WTC11 (cell line): ENCODE data around the gene DNAJC2. TPM values are rescaled to one million over a fixed set of nuclear protein-coding genes. Genes with fewer than 3 reads are reported as not detected.

Source experiments
- ATAC-seq: fragments of 200-7000 bp; cut with Tn5 transposase; 2 replicates; pipeline ENCODE4 v1.10.0; 2021; ENCODE audit warnings: mild to moderate bottlenecking, moderate library complexity
- CTCF ChIA-PET: fragments of 300-600 bp; sonication (Branson Sonifier 250); formaldehyde crosslinking; loops from one replicate; lab custom pipeline; 2021; ENCODE audit warnings: antibody characterized with exemption; lab: Charles Lee
- POLR2A ChIA-PET: fragments of 350-600 bp; sonication (Branson Sonifier 250); formaldehyde crosslinking; loops from one replicate; lab custom pipeline; 2021; ENCODE audit warnings: antibody characterized with exemption; lab: Charles Lee
- DNase-seq: peaks from one replicate; pipeline ENCODE4 v3.0.0; 2021; ENCODE audit warnings: low spot score
- H3K27ac Mint-ChIP-seq: 2 replicates; pipeline ENCODE4 v1.8.0; 2021; ENCODE audit warnings: mixed read lengths
- H3K27me3 Mint-ChIP-seq: 2 replicates; pipeline ENCODE4 v1.8.0; 2021; ENCODE audit warnings: low read depth, mild to moderate bottlenecking, moderate library complexity, mixed read lengths
- H3K36me3 Mint-ChIP-seq: 2 replicates; pipeline ENCODE4 v1.8.0; 2021; ENCODE audit warnings: mixed read lengths
- H3K4me1 Mint-ChIP-seq: 2 replicates; pipeline ENCODE4 v1.8.0; 2022; ENCODE audit warnings: mixed read lengths
- H3K4me3 Mint-ChIP-seq: 2 replicates; pipeline ENCODE4 v1.8.0; 2021; ENCODE audit warnings: mild to moderate bottlenecking, moderate library complexity, mixed read lengths
- H3K9me3 Mint-ChIP-seq: 2 replicates; pipeline ENCODE4 v1.8.0; 2021; ENCODE audit warnings: mixed read lengths
- CREM ChIP-seq: sonication (generic); formaldehyde crosslinking; IDR thresholded peaks from 2 replicates; pipeline ENCODE4 v1.8.1; 2022; ENCODE audit warnings: mild to moderate bottlenecking, missing genetic modification reagents, moderate library complexity
- ETV6 ChIP-seq: sonication (generic); formaldehyde crosslinking; IDR thresholded peaks from 2 replicates; pipeline ENCODE4 v1.8.1; 2022; ENCODE audit warnings: mild to moderate bottlenecking, missing genetic modification reagents
- GTF2I ChIP-seq: fragments of 250-450 bp; sonication (Bioruptor Pico); conservative IDR thresholded peaks from 2 replicates; pipeline ENCODE4 v1.4.0; 2021; ENCODE audit warnings: mild to moderate bottlenecking
- JUN ChIP-seq: sonication (generic); formaldehyde crosslinking; IDR thresholded peaks from 2 replicates; pipeline ENCODE4 v1.8.0; 2023; ENCODE audit warnings: mild to moderate bottlenecking, missing genetic modification reagents
- KAT7 ChIP-seq: sonication (generic); formaldehyde crosslinking; IDR thresholded peaks from 2 replicates; pipeline ENCODE4 v1.8.1; 2023; ENCODE audit warnings: missing genetic modification reagents, mild to moderate bottlenecking, borderline replicate concordance
- MYBL2 ChIP-seq: sonication (generic); formaldehyde crosslinking; IDR thresholded peaks from 2 replicates; pipeline ENCODE4 v1.8.1; 2023; ENCODE audit warnings: mild to moderate bottlenecking, moderate library complexity, missing genetic modification reagents
- NFE2L1 ChIP-seq: sonication (generic); formaldehyde crosslinking; IDR thresholded peaks from 2 replicates; pipeline ENCODE4 v1.8.1; 2023; ENCODE audit warnings: missing genetic modification reagents
- NR1H2 ChIP-seq: sonication (generic); formaldehyde crosslinking; IDR thresholded peaks from 2 replicates; pipeline ENCODE4 v1.9.0; 2021; ENCODE audit warnings: mild to moderate bottlenecking, moderate library complexity, missing genetic modification reagents
- RELA ChIP-seq: sonication (generic); formaldehyde crosslinking; IDR thresholded peaks from 2 replicates; pipeline ENCODE4 v1.8.1; 2022; ENCODE audit warnings: missing genetic modification reagents, mild to moderate bottlenecking, borderline replicate concordance
- RORB ChIP-seq: fragments of 250-450 bp; sonication (Bioruptor Pico); IDR thresholded peaks from 2 replicates; pipeline ENCODE4 v1.9.0; 2021; ENCODE audit warnings: mild to moderate bottlenecking
- TEAD1 ChIP-seq: sonication (generic); formaldehyde crosslinking; IDR thresholded peaks from 2 replicates; pipeline ENCODE4 v1.8.0; 2022; ENCODE audit warnings: mild to moderate bottlenecking, missing genetic modification reagents
- TEAD4 ChIP-seq: sonication (generic); formaldehyde crosslinking; IDR thresholded peaks from 2 replicates; pipeline ENCODE4 v1.8.0; 2022; ENCODE audit warnings: mild to moderate bottlenecking, missing genetic modification reagents
- ZBTB21 ChIP-seq: sonication (generic); formaldehyde crosslinking; IDR thresholded peaks from 2 replicates; pipeline ENCODE4 v1.8.1; 2023; ENCODE audit warnings: mild to moderate bottlenecking, missing genetic modification reagents, borderline replicate concordance
- ZNF232 ChIP-seq: sonication (generic); formaldehyde crosslinking; IDR thresholded peaks from 2 replicates; pipeline ENCODE4 v1.8.0; 2022; ENCODE audit warnings: mild to moderate bottlenecking, missing genetic modification reagents
- total RNA-seq: library from RNA; stranded (reverse); gene quantifications from 3 replicates; pipeline ENCODE4 v1.2.3, GENCODE V29; 2021
- TF ChIP-seq, protein P1 (sequence below): fragments of 250-450 bp; sonication (Bioruptor Pico); IDR thresholded peaks from 2 replicates; pipeline ENCODE4 v1.9.0; 2021; ENCODE audit warnings: mild to moderate bottlenecking
- TF ChIP-seq, protein P2 (sequence below): sonication (generic); formaldehyde crosslinking; IDR thresholded peaks from 2 replicates; pipeline ENCODE4 v1.8.1; 2022; ENCODE audit warnings: low read depth, mild to moderate bottlenecking, moderate library complexity, missing genetic modification reagents, borderline replicate concordance
- TF ChIP-seq, protein P3 (sequence below): fragments of 250-450 bp; sonication (Bioruptor Pico); IDR thresholded peaks from 2 replicates; pipeline ENCODE4 v2.1.2; 2022; ENCODE audit warnings: mild to moderate bottlenecking, moderate library complexity
- TF ChIP-seq, protein P4 (sequence below): sonication (generic); formaldehyde crosslinking; IDR thresholded peaks from 2 replicates; pipeline ENCODE4 v1.8.0; 2022; ENCODE audit warnings: mild to moderate bottlenecking, missing genetic modification reagents
- TF ChIP-seq, protein P5 (sequence below): sonication (generic); formaldehyde crosslinking; IDR thresholded peaks from 2 replicates; pipeline ENCODE4 v1.8.1; 2022; ENCODE audit warnings: mild to moderate bottlenecking, moderate library complexity, missing genetic modification reagents
- TF ChIP-seq, protein P6 (sequence below): fragments of 250-450 bp; sonication (Bioruptor Pico); IDR thresholded peaks from 2 replicates; pipeline ENCODE4 v1.9.0; 2021; ENCODE audit warnings: moderate library complexity, mild to moderate bottlenecking, inconsistent platforms, borderline replicate concordance
- TF ChIP-seq, protein P7 (sequence below): fragments of 250-450 bp; sonication (Bioruptor Pico); IDR thresholded peaks from 2 replicates; pipeline ENCODE4 v1.9.0; 2021; ENCODE audit warnings: mild to moderate bottlenecking
- TF ChIP-seq, protein P8 (sequence below): sonication (generic); formaldehyde crosslinking; IDR thresholded peaks from 2 replicates; pipeline ENCODE4 v1.8.1; 2023; ENCODE audit warnings: mild to moderate bottlenecking, missing genetic modification reagents, moderate library complexity
- TF ChIP-seq, protein P9 (sequence below): fragments of 200-600 bp; IDR thresholded peaks from 2 replicates; pipeline ENCODE4 v1.8.0; 2022; ENCODE audit warnings: antibody characterized with exemption

Gene DNAJC2
- total RNA-seq, 1 experiment from 2014 or later, result 39.7 TPM

DNA sequence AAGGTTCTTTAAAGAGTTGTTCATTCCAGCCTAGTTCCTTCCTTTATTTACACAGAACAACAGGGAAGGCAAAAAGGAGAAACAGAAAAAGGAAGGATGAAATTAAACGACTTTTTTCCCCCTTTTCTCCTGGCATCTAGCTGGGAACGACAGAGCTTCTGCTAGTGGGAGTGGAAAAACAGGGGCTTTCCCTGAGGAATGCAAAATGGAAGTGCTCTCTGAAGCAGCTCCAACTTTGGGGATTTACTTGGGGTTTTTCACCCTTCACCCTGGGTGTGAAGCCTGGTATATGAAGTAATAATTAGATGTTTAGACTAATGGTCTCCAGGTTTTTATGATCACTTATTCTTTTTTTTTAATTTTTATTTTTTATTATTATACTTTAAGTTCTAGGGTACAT lies 43.1 kb downstream of the DNAJC2 start:
- Mint-ChIP-seq H3K4me1 (peaks cover 17% of the 10 kb centered on the region), H3K4me3 (no peak overlapping the region), H3K27me3 (no peaks in the 10 kb centered on the region; the same call in 1 of the 2 replicates), H3K36me3 (peaks cover 58% of the 10 kb centered on the region), H3K9me3 (no peaks in the 10 kb centered on the region), H3K27ac (no peak overlapping the region)
- DNase-seq, result no peak
- ChIA-PET CTCF (no interaction called here), POLR2A (no interaction called here)
- no peak for TF ChIP-seq GTF2I (CRISPR knock-in tag)
- TF ChIP-seq TEAD4 (CRISPR knock-in tag), result no peak
- TF ChIP-seq, protein P1, sequence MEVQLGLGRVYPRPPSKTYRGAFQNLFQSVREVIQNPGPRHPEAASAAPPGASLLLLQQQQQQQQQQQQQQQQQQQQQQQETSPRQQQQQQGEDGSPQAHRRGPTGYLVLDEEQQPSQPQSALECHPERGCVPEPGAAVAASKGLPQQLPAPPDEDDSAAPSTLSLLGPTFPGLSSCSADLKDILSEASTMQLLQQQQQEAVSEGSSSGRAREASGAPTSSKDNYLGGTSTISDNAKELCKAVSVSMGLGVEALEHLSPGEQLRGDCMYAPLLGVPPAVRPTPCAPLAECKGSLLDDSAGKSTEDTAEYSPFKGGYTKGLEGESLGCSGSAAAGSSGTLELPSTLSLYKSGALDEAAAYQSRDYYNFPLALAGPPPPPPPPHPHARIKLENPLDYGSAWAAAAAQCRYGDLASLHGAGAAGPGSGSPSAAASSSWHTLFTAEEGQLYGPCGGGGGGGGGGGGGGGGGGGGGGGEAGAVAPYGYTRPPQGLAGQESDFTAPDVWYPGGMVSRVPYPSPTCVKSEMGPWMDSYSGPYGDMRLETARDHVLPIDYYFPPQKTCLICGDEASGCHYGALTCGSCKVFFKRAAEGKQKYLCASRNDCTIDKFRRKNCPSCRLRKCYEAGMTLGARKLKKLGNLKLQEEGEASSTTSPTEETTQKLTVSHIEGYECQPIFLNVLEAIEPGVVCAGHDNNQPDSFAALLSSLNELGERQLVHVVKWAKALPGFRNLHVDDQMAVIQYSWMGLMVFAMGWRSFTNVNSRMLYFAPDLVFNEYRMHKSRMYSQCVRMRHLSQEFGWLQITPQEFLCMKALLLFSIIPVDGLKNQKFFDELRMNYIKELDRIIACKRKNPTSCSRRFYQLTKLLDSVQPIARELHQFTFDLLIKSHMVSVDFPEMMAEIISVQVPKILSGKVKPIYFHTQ (CRISPR knock-in tag), result no peak
- ATAC-seq, result no peak

DNA sequence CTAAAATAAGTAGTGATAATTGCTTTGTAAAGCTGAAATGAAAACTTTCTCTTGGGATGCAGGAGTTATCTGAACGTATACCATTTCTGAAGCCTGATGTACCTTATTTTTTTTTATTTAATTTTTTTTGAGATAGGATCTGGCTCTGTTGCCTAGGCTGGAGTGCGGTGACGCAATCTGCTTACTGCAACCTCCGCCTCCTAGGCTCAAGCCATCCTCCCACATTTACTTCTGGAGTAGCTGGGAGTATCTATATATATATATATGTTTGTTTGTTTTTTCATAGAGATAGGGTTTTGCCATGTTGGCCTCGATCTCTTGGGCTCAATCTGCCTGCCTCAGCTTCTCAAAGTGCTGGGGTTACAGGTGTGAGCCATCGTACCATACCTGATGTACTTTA lies 44.9 kb downstream of the DNAJC2 start:
- Mint-ChIP-seq H3K36me3 (peaks cover 48% of the 10 kb centered on the region), H3K27ac (no peak overlapping the region), H3K27me3 (no peaks in the 10 kb centered on the region; the same call in 1 of the 2 replicates), H3K4me3 (no peak overlapping the region), H3K9me3 (no peaks in the 10 kb centered on the region), H3K4me1 (peaks cover 17% of the 10 kb centered on the region)
- CTCF ChIA-PET, result no interaction called here
- TF ChIP-seq, protein P2, sequence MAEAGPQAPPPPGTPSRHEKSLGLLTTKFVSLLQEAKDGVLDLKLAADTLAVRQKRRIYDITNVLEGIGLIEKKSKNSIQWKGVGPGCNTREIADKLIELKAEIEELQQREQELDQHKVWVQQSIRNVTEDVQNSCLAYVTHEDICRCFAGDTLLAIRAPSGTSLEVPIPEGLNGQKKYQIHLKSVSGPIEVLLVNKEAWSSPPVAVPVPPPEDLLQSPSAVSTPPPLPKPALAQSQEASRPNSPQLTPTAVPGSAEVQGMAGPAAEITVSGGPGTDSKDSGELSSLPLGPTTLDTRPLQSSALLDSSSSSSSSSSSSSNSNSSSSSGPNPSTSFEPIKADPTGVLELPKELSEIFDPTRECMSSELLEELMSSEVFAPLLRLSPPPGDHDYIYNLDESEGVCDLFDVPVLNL, result no peak
- TF ChIP-seq NFE2L1 (no peak), ZBTB21 (no peak), RELA (CRISPR knock-in tag) (no peak), RORB (no peak)
- TF ChIP-seq, protein P3, sequence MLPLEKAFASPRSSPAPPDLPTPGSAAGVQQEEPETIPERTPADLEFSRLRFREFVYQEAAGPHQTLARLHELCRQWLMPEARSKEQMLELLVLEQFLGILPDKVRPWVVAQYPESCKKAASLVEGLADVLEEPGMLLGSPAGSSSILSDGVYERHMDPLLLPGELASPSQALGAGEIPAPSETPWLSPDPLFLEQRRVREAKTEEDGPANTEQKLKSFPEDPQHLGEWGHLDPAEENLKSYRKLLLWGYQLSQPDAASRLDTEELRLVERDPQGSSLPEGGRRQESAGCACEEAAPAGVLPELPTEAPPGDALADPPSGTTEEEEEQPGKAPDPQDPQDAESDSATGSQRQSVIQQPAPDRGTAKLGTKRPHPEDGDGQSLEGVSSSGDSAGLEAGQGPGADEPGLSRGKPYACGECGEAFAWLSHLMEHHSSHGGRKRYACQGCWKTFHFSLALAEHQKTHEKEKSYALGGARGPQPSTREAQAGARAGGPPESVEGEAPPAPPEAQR, result no peak
- TF ChIP-seq, protein P4, sequence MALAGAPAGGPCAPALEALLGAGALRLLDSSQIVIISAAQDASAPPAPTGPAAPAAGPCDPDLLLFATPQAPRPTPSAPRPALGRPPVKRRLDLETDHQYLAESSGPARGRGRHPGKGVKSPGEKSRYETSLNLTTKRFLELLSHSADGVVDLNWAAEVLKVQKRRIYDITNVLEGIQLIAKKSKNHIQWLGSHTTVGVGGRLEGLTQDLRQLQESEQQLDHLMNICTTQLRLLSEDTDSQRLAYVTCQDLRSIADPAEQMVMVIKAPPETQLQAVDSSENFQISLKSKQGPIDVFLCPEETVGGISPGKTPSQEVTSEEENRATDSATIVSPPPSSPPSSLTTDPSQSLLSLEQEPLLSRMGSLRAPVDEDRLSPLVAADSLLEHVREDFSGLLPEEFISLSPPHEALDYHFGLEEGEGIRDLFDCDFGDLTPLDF (CRISPR knock-in tag), result no peak
- TF ChIP-seq, protein P5, sequence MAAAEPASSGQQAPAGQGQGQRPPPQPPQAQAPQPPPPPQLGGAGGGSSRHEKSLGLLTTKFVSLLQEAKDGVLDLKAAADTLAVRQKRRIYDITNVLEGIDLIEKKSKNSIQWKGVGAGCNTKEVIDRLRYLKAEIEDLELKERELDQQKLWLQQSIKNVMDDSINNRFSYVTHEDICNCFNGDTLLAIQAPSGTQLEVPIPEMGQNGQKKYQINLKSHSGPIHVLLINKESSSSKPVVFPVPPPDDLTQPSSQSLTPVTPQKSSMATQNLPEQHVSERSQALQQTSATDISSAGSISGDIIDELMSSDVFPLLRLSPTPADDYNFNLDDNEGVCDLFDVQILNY, result no peak
- TF ChIP-seq, protein P6, sequence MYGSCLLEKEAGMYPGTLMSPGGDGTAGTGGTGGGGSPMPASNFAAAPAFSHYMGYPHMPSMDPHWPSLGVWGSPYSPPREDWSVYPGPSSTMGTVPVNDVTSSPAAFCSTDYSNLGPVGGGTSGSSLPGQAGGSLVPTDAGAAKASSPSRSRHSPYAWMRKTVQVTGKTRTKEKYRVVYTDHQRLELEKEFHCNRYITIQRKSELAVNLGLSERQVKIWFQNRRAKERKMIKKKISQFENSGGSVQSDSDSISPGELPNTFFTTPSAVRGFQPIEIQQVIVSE (CRISPR knock-in tag), result no peak
- TF ChIP-seq, protein P7, sequence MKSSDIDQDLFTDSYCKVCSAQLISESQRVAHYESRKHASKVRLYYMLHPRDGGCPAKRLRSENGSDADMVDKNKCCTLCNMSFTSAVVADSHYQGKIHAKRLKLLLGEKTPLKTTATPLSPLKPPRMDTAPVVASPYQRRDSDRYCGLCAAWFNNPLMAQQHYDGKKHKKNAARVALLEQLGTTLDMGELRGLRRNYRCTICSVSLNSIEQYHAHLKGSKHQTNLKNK (CRISPR knock-in tag), result no peak
- ATAC-seq, result no peak
- DNase-seq, result no peak
- POLR2A ChIA-PET, result no interaction called here

DNA sequence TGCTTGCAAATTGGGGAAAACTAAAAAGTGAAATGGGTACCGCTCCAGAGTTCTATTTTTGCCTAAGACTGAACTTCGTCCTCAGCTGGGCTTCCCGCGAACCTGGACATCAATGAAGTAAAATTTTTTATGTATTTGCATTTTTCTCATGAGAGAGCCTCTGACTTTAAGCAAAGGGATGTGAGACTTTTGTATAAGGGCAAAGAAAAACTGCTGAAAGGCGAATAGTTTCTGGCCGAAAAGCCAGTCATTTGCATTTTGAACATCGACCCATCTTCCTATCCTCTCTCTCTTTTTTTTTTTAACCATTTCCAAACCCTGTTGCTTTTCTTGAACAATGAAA lies 46.8 kb downstream of the DNAJC2 start:
- Mint-ChIP-seq H3K27ac (peak overlapping the region; percentile 78), H3K4me1 (peaks cover 17% of the 10 kb centered on the region), H3K4me3 (peak overlapping the region; percentile 87), H3K9me3 (peaks cover 7% of the 10 kb centered on the region), H3K27me3 (peaks cover 9% of the 10 kb centered on the region), H3K36me3 (peaks cover 32% of the 10 kb centered on the region)
- DNase-seq, result no peak
- ATAC-seq, result no peak
- POLR2A ChIA-PET, result no interaction called here
- CTCF ChIA-PET, result no interaction called here
- TF ChIP-seq MYBL2 (no peak), RORB (no peak), ETV6 (no peak), TEAD1 (CRISPR knock-in tag) (no peak), KAT7 (CRISPR knock-in tag) (no peak), NR1H2 (CRISPR knock-in tag) (no peak), ZNF232 (CRISPR knock-in tag) (no peak), CREM (CRISPR knock-in tag) (no peak), JUN (CRISPR knock-in tag) (no peak)
- TF ChIP-seq, protein P8, sequence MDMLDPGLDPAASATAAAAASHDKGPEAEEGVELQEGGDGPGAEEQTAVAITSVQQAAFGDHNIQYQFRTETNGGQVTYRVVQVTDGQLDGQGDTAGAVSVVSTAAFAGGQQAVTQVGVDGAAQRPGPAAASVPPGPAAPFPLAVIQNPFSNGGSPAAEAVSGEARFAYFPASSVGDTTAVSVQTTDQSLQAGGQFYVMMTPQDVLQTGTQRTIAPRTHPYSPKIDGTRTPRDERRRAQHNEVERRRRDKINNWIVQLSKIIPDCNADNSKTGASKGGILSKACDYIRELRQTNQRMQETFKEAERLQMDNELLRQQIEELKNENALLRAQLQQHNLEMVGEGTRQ (CRISPR knock-in tag), result no peak
- TF ChIP-seq, protein P9, sequence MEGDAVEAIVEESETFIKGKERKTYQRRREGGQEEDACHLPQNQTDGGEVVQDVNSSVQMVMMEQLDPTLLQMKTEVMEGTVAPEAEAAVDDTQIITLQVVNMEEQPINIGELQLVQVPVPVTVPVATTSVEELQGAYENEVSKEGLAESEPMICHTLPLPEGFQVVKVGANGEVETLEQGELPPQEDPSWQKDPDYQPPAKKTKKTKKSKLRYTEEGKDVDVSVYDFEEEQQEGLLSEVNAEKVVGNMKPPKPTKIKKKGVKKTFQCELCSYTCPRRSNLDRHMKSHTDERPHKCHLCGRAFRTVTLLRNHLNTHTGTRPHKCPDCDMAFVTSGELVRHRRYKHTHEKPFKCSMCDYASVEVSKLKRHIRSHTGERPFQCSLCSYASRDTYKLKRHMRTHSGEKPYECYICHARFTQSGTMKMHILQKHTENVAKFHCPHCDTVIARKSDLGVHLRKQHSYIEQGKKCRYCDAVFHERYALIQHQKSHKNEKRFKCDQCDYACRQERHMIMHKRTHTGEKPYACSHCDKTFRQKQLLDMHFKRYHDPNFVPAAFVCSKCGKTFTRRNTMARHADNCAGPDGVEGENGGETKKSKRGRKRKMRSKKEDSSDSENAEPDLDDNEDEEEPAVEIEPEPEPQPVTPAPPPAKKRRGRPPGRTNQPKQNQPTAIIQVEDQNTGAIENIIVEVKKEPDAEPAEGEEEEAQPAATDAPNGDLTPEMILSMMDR, result no peak
